Heart left ventricle (tissue), 16 donors: ENCODE measurements around the gene TMEM120B. TPM values are rescaled to one million over a fixed set of nuclear protein-coding genes. Genes with fewer than 3 reads are reported as not detected.
A peak's percentile ranks its signal among the peaks of the same experiment; 100 is the strongest.

ENCODE experiments used
- ATAC-seq, 4 donors: fragments of 200-7000 bp; cut with Tn5 transposase; one replicate each; pipeline ENCODE4 v1.9.1; 2020 to 2022; ENCODE audit warnings: moderate library complexity in 4 of 4, mild to moderate bottlenecking in 3 of 4, moderate number of reproducible peaks in 1 of 4
- DNase-seq, 5 donors: peaks; one replicate each; pipeline ENCODE4 v3.0.0-alpha.2; 2020
- H3K27ac ChIP-seq, 12 donors: fragments of 200-600 bp; sonication (generic) in 4 of 12; one replicate each; pipeline versions ENCODE4 v1.5.0 to v1.8.0; 2016 to 2022; ENCODE audit warnings: mild to moderate bottlenecking in 2 of 12
- H3K27me3 ChIP-seq, 9 donors: fragments of 200-600 bp; sonication (generic) in 2 of 9; one replicate each; pipeline versions ENCODE4 v1.5.1 to v1.8.0; 2016 to 2022; ENCODE audit warnings: mild to moderate bottlenecking in 3 of 9
- H3K36me3 ChIP-seq, 9 donors: fragments of 200-600 bp; sonication (generic) in 2 of 9; one replicate each; pipeline versions ENCODE4 v1.5.0 to v1.8.0; 2018 to 2022; ENCODE audit warnings: mild to moderate bottlenecking in 2 of 9
- H3K4me1 ChIP-seq, 12 donors: fragments of 200-600 bp; sonication (generic) in 4 of 12; one replicate each; pipeline versions ENCODE4 v1.5.0 to v1.8.0; 2016 to 2022; ENCODE audit warnings: mild to moderate bottlenecking in 3 of 12
- H3K4me3 ChIP-seq, 12 donors: fragments of 200-600 bp; sonication (generic) in 4 of 12; one replicate each; pipeline versions ENCODE4 v1.5.0 to v1.8.0; 2017 to 2022; ENCODE audit warnings: mild to moderate bottlenecking in 9 of 12, moderate library complexity in 4 of 12
- H3K9me3 ChIP-seq, 12 donors: fragments of 200-600 bp; sonication (generic) in 4 of 12; one replicate each; pipeline versions ENCODE4 v1.5.0 to v1.8.0; 2016 to 2022; ENCODE audit warnings: mild to moderate bottlenecking in 1 of 12
- POLR2A ChIP-seq, 2 donors: fragments of 450-650 bp; IDR thresholded peaks; one replicate each; pipeline ENCODE4 v1.6.1; 2017; ENCODE audit warnings: antibody characterized with exemption in 2 of 2, mild to moderate bottlenecking in 2 of 2, moderate library complexity in 2 of 2
- WGBS, 4 donors: extraction: QIAGEN DNeasy Blood & Tissue Kit in 2 of 4; methylation state at CpG; one replicate each; pipeline versions ENCODE4 v1.1.5 to v1.1.7; 2013 to 2018; 5-methylcytosine and 5-hydroxymethylcytosine counted together
- intact Hi-C, 10 donors: fragments of 100-400 bp; cut with DNase I; formaldehyde crosslinking; loops; one replicate each; pipeline versions ENCODE4 v1.11.1 to v1.14.2; 2022
- polyA plus RNA-seq, 2 donors: library from polyadenylated mRNA; stranded (reverse); fragments of 200-250 nt; gene quantifications; one replicate each; pipeline ENCODE4 v1.2.3, GENCODE V29; 2013
- total RNA-seq, 9 donors: library from RNA; depleted of rRNA in 2 of 9; stranded (reverse); fragments of >200 nt in 2 of 9; fragmentation: NEBNext Ultra II Directional in 3 of 9; extraction: Animal tissue kit (Norgen Biotek cat#: 25700) in 3 of 9; gene quantifications; one replicate each; pipeline versions ENCODE4 v1.1.0 to v1.2.4, GENCODE V29; 2016 to 2023
- TF ChIP-seq, protein P1 (sequence below), 12 donors: fragments of 200-600 bp; sonication (generic) in 4 of 12; IDR thresholded peaks; one replicate each; pipeline versions ENCODE4 v1.5.0 to v1.8.0; 2018 to 2022; ENCODE audit warnings: antibody characterized with exemption in 12 of 12, mild to moderate bottlenecking in 5 of 12
- donor health status: ischemic (EF 13 %, LVEDD 7.1; RV severe dilation, severe dysfunction).
- donor health status: healthy with polysubstance abuse.
- donor health status: DM: no; HTN: yes; CAD: no.
- donor health status: DM: no; HTN: no; CAD: no.
- donor health status: ischemic (EF 25% LVEDD 6.9; RV normal size, moderate dysfunction).
- donor health status: ischemic (EF 25% LVEDD 5.7; RV mildly dilated, moderate dysfunction).
- donor health status: healthy.
- donor health status: DM: yes; HTN: yes; CAD: no.
- donor health status: ischemic (EF 35%, LVEDD 5.7; RV mildly dilated, moderate dysfunction).
- donor health status: nonischemic (EF 11% LVEDD 7.7; RV severe dilation, severe dysfunction).
- donor health status: DM: yes; HTN: yes; CAD: no.
- donor health status: PGD.
- donor health status: ischemic (EF 29% LVEDD 5.4; RV normal size, mild dysfunction).
- donor health status: nonischemic (EF 23%, LVEDD 6.1; RV moderate dilation, normal function).

The TMEM120B gene
- total and polyA plus RNA-seq, 11 donors: 5.8 to 13.2 (median 7.6) TPM

DNA sequence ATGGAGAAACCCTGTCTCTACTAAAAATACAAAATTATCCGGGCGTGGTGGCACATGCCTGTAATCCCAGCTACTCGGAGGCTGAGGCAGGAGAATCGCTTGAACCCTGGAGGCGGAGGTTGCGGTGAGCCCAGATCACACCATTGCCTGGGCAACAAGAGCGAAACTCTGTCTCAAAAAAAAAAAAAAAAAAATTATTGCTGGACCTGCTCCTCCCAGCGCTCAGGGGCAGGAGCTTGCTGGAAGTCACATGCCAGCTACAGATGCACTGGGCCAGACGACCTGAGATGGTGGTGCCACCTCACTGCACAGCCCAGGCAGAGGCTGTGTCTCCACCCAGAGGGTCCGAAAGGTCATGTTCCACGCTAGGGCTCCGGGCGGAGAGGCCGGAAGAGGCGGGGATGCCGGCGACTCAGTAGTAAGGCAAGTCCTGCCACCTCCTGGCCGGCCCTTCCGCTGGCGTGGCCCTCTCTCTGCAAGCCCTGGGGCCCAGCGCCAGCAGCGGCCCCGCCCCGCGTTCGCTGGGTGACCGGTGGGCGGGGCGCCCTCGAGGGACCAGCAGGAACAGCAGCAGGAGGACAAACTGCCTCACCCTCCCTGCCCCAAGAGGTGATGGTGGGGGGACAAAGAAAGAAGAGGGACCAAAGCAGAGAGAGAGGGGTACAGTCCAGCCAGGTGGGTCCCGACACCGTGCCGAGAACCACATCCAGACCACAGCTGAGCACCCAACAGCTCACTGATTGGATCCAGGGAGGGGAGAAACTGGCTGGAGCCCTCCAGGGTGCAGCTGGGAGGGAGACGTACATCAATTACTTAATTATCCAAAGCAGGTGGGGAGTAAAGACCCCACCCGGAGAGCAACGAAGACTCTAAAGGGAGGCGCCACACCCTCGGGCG is 84.6 kb downstream of the TMEM120B start:
- ATAC-seq (peak; percentile 35 to 64 (median 60)), DNase-seq (peak; percentile 93 to 99 (median 96))
- peak overlapping the region; percentile 63 to 100 (median 100) for H3K27ac ChIP-seq
- H3K9me3 ChIP-seq: no peaks in the 10 kb centered on the region
- intact Hi-C loops: loop anchor here in 5 of 10 donors (2.0 to 5.0 kb wide), 3 partner anchors 14 to 95 kb away; partner anchors contain the start of gene PSMD9 (in 3 of the 5)
- peak overlapping the region in 11 of 12 donors; percentile 19 to 89 (median 74) for H3K4me3 ChIP-seq
- H3K36me3 ChIP-seq: peaks cover 0 to 32% (median 7%) of the 10 kb centered on the region in 9 donors
- 10 to 19% (median 12%) methylated on average over 21 to 39 of the region's 39 CpGs for WGBS, 4 donors
- peaks cover 20 to 80% (median 60%) of the 10 kb centered on the region in 12 donors for H3K4me1 ChIP-seq
- no peaks in the 10 kb centered on the region for H3K27me3 ChIP-seq
- TF ChIP-seq POLR2A (IDR thresholded peaks at IDR 0.05): peak in 1 of 2 donors; percentile 75
- TF ChIP-seq, protein P1, sequence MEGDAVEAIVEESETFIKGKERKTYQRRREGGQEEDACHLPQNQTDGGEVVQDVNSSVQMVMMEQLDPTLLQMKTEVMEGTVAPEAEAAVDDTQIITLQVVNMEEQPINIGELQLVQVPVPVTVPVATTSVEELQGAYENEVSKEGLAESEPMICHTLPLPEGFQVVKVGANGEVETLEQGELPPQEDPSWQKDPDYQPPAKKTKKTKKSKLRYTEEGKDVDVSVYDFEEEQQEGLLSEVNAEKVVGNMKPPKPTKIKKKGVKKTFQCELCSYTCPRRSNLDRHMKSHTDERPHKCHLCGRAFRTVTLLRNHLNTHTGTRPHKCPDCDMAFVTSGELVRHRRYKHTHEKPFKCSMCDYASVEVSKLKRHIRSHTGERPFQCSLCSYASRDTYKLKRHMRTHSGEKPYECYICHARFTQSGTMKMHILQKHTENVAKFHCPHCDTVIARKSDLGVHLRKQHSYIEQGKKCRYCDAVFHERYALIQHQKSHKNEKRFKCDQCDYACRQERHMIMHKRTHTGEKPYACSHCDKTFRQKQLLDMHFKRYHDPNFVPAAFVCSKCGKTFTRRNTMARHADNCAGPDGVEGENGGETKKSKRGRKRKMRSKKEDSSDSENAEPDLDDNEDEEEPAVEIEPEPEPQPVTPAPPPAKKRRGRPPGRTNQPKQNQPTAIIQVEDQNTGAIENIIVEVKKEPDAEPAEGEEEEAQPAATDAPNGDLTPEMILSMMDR (IDR thresholded peaks at IDR 0.05): peak; percentile 14 to 68 (median 37)

DNA sequence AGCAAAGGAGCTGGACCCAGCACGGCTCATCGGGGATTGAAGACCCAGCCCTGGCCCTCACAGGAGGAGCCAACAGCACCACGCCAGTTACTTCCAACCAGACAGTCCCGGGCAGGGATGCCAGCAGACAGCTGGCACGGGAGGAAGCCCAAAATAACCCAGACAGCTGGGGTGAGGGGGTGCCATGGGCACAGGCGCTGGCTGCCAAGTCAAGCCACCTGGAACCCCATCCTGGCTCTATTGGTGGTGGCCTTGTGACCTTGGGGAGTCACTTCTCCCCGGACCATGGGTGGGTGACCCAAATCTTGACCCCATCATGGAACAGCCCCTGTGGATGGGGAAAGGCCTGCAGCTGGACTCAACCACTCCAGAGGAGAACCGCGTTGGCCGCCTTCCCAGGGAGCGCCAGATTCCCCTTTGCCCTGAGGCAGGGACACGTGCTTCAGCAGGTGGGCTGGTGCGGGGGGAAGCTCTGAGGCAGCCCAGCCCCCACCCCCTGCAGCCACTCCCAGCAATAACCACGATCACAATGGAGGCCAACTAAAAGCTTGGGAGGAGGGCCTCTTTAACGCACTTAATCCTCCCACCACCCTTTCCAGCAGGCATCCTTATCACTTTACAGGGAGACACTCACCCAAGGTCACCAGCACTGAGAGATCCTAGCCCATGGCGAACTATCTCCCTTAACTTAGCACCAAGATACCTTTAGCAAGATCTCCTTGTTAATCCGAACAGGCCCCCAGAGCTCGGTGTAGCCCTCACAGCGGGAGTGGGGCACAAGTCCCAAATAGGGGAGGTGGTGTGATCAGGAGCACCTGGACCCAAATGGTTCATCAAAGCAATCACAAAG is 85.6 kb downstream of the TMEM120B start:
- H3K27me3 ChIP-seq: no peaks in the 10 kb centered on the region
- TF ChIP-seq, protein P1 (IDR thresholded peaks at IDR 0.05): no peak
- TF ChIP-seq POLR2A (IDR thresholded peaks at IDR 0.05): peak in 1 of 2 donors; percentile 8
- peaks cover 0 to 32% (median 7%) of the 10 kb centered on the region in 9 donors for H3K36me3 ChIP-seq
- ATAC-seq (peak; percentile 10 to 31 (median 18)), DNase-seq (peak; percentile 81 to 90 (median 84))
- H3K4me3 ChIP-seq: peak overlapping the region in 10 of 12 donors; percentile 6 to 89 (median 74)
- 29 to 35% (median 34%) methylated on average over 14 to 19 of the region's 19 CpGs for WGBS, 4 donors
- intact Hi-C loops: loop anchor here in 5 of 10 donors (2.0 to 5.0 kb wide), 3 partner anchors 13 to 94 kb away; partner anchors contain the start of gene PSMD9 (in 3 of the 5)
- peaks cover 20 to 79% (median 60%) of the 10 kb centered on the region in 12 donors for H3K4me1 ChIP-seq
- no peaks in the 10 kb centered on the region for H3K9me3 ChIP-seq
- peak overlapping the region; percentile 99 to 100 (median 100) for H3K27ac ChIP-seq

DNA sequence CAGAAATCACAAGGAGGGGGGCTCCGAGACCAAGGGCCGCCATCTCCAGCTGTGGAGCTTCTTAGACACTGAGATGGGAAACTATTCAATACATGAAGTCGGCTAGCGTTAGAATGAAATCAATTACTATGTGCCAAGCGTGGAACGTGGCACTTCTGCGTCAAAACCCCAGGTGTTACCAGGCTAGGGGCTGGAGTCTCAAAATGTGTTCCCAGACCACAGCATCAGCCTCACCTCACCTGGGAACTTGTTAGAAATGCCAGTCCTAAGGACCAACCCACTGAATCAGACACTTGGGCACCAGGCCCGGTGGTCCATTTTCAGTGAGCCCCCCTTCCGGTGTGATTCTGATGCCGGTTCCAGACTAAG is 86.2 kb downstream of the TMEM120B start:
- H3K27ac ChIP-seq: peak overlapping the region; percentile 99 to 100 (median 100)
- H3K4me3 ChIP-seq: peak overlapping the region in 11 of 12 donors; percentile 6 to 89 (median 77)
- no peaks in the 10 kb centered on the region for H3K9me3 ChIP-seq
- no peak for DNase-seq
- H3K27me3 ChIP-seq: no peaks in the 10 kb centered on the region
- intact Hi-C loops: loop anchor here in 4 of 10 donors (5.0 kb wide), 2 partner anchors 89 to 94 kb away; partner anchors contain the start of gene PSMD9 (in 3 of the 4)
- TF ChIP-seq POLR2A (IDR thresholded peaks at IDR 0.05): no peak
- TF ChIP-seq, protein P1 (IDR thresholded peaks at IDR 0.05): no peak
- ATAC-seq: no peak
- H3K36me3 ChIP-seq: peaks cover 0 to 32% (median 7%) of the 10 kb centered on the region in 9 donors
- WGBS, 4 donors: 48 to 57% (median 52%) methylated on average over 10 of the region's 10 CpGs
- peaks cover 20 to 76% (median 54%) of the 10 kb centered on the region in 12 donors for H3K4me1 ChIP-seq
